NCI-H2107 treated with DMSO at 0.1 percent for 48 hours (cell line): ENCODE results near the gene PHLDA3.
A peak's percentile ranks its signal among the peaks of the same experiment; 100 is the strongest.

Experiments
- DNase-seq: peaks from one replicate; lab custom pipeline; 2025; ENCODE audit not compliant: unreplicated experiment; lab: John Stamatoyannopoulos, UW

Gene PHLDA3

GRCh38 chr1:201465698-201466290 is 3.2 kb downstream of the PHLDA3 start:
- no peak for DNase-seq

GRCh38 chr1:201463071-201463552 is 5.9 kb downstream of the PHLDA3 start:
- no peak for DNase-seq

GRCh38 chr1:201461645-201462441 is 7.1 kb downstream of the PHLDA3 start:
- DNase-seq: peak; percentile 74

GRCh38 chr1:201460814-201461644 is 8.0 kb downstream of the PHLDA3 start:
- no peak for DNase-seq

GRCh38 chr1:201459775-201460174 is 9.2 kb downstream of the PHLDA3 start:
- no peak for DNase-seq

- no peak for DNase-seq
Observed at GRCh38 chr1:201459052-201459451, 9.9 kb downstream of the PHLDA3 start.

- no peak for DNase-seq
Observed at GRCh38 chr1:201457508-201457960, 11.5 kb downstream of the PHLDA3 start.

GRCh38 chr1:201456499-201457309 is 12.3 kb downstream of the PHLDA3 start:
- peak; percentile 60 for DNase-seq

GRCh38 chr1:201455098-201455497 is 13.9 kb downstream of the PHLDA3 start:
- DNase-seq: no peak

GRCh38 chr1:201454608-201455007 is 14.4 kb downstream of the PHLDA3 start:
- peak; percentile 44 for DNase-seq

- DNase-seq: no peak
Observed at GRCh38 chr1:201452866-201453265, 16.1 kb downstream of the PHLDA3 start.

- DNase-seq: no peak
Observed at GRCh38 chr1:201450721-201451291, 18.2 kb downstream of the PHLDA3 start.

GRCh38 chr1:201448990-201449389 is 20.0 kb downstream of the PHLDA3 start:
- DNase-seq: no peak

GRCh38 chr1:201447903-201448871 is 20.8 kb downstream of the PHLDA3 start:
- peak; percentile 48 for DNase-seq

- DNase-seq: no peak
Observed at GRCh38 chr1:201445310-201445709, 23.7 kb downstream of the PHLDA3 start.

GRCh38 chr1:201444792-201445191 is 24.2 kb downstream of the PHLDA3 start:
- DNase-seq: no peak

GRCh38 chr1:201443747-201444146 is 25.2 kb downstream of the PHLDA3 start:
- DNase-seq: no peak

- no peak for DNase-seq
Observed at GRCh38 chr1:201436969-201437368, 32.0 kb downstream of the PHLDA3 start.

- DNase-seq: no peak
Observed at GRCh38 chr1:201436393-201436792, 32.6 kb downstream of the PHLDA3 start.
